HepG2 (cell line): ENCODE results near the gene VSIG10L. TPM values are rescaled to one million over a fixed set of nuclear protein-coding genes. Genes with fewer than 3 reads are reported as not detected.

Experiments used
- ATAC-seq: fragments of 200-7000 bp; cut with Tn5 transposase; 3 replicates; pipeline ENCODE4 v1.9.1; 2020; ENCODE audit warnings: mild to moderate bottlenecking, moderate library complexity
- BruUV-seq: library from RNA; stranded (reverse); fragments of 400-500 nt; replicated peaks from 2 replicates; lab custom pipeline; 2021; lab: Mats Ljungman, UMichigan
- CTCF ChIA-PET: fragments of 300-600 bp; formaldehyde crosslinking; extraction: SDS; loops from one replicate; lab custom pipeline; 2021; ENCODE audit warnings: low total read pairs, inconsistent platforms, low intra/inter-chr PET ratio; lab: Yijun Ruan, JAX
- POLR2A ChIA-PET: fragments of 350-600 bp; sonication (Branson Sonifier 250); formaldehyde crosslinking; loops from one replicate; lab custom pipeline; 2020; ENCODE audit warnings: antibody characterized with exemption, inconsistent platforms; lab: Yijun Ruan, JAX
- DNase-seq: peaks from one replicate; pipeline ENCODE4 v3.0.0-alpha.2; 2015; ENCODE audit warnings: low spot score
- FAIRE-seq: peaks from 3 replicates; lab custom pipeline; 2011; peaks lifted over from hg19 to GRCh38; lab: Jason Lieb, UNC
- H2AFZ ChIP-seq: one replicate; pipeline ENCODE4 v1.6.1; 2011; ENCODE audit warnings: low read length, inconsistent platforms
- H3K27ac ChIP-seq: fragments of 300-600 bp; 3 replicates; pipeline ENCODE4 v1.8.0; 2011; ENCODE audit warnings: mixed run types, mild to moderate bottlenecking, mixed read lengths, low read length, inconsistent platforms; ENCODE audit not compliant: insufficient read depth; ENCODE audit errors: extremely low read length
- H3K27me3 ChIP-seq, 2 experiments: fragments of 200-600 bp in 1 of 2; 2 replicates in 1 of 2; 3 replicates in 1 of 2; pipeline versions ENCODE4 v1.6.0 to v1.8.0; 2011; ENCODE audit warnings: low read length in 2 of 2, mild to moderate bottlenecking in 2 of 2, moderate library complexity in 2 of 2, inconsistent platforms in 1 of 2; ENCODE audit not compliant: insufficient read depth in 2 of 2, control insufficient read depth in 1 of 2
- H3K36me3 ChIP-seq, 2 experiments: fragments of 200-600 bp in 1 of 2; replicated peaks in 1 of 2; 2 replicates in 1 of 2; 3 replicates in 1 of 2; pipeline versions ENCODE4 v1.5.1 to v1.8.0; 2011; ENCODE audit warnings: low read length in 2 of 2, inconsistent platforms in 1 of 2; ENCODE audit not compliant: insufficient read depth in 2 of 2, control insufficient read depth in 1 of 2
- H3K4me1 ChIP-seq: 2 replicates; pipeline ENCODE4 v1.5.1; 2012; ENCODE audit warnings: low read length, inconsistent platforms; ENCODE audit not compliant: insufficient read depth
- H3K4me2 ChIP-seq: 2 replicates; pipeline ENCODE4 v1.6.0; 2011; ENCODE audit warnings: low read depth, low read length, inconsistent platforms
- H3K4me3 ChIP-seq, 3 experiments: fragments of 200-600 bp in 1 of 3; sonication (generic), shearing (Covaris generic) in 1 of 3; replicated peaks in 1 of 3; 2 replicates each; pipeline ENCODE4 v1.5.1; 2011 to 2016; ENCODE audit warnings: low read length in 3 of 3, inconsistent platforms in 2 of 3, low read depth in 2 of 3, mild to moderate bottlenecking in 2 of 3, control low read depth in 1 of 3, mixed read lengths in 1 of 3; ENCODE audit not compliant: insufficient read depth in 1 of 3
- H3K79me2 ChIP-seq: one replicate; pipeline ENCODE4 v1.6.1; 2011; ENCODE audit warnings: low read length, inconsistent platforms; ENCODE audit not compliant: insufficient read depth
- H3K9ac ChIP-seq: 2 replicates; pipeline ENCODE4 v1.6.0; 2011; ENCODE audit warnings: mild to moderate bottlenecking, low read depth, low read length, inconsistent platforms; ENCODE audit not compliant: insufficient read depth
- H3K9me3 ChIP-seq: 2 replicates; pipeline ENCODE4 v1.5.1; 2012; ENCODE audit warnings: mild to moderate bottlenecking, low read length
- H4K20me1 ChIP-seq: 2 replicates; pipeline ENCODE4 v1.6.0; 2011; ENCODE audit warnings: inconsistent platforms, mild to moderate bottlenecking, low read length, moderate library complexity; ENCODE audit not compliant: insufficient read depth
- BCL6 ChIP-seq: IDR thresholded peaks from 2 replicates; pipeline ENCODE4 v1.6.1; 2016; ENCODE audit warnings: missing genetic modification reagents, missing compliant biosample characterization
- BRD4 ChIP-seq: sonication (generic); formaldehyde crosslinking; IDR thresholded peaks from 2 replicates; pipeline ENCODE4 v1.4.0; 2020; ENCODE audit warnings: missing genetic modification reagents
- MLX ChIP-seq: IDR thresholded peaks from 2 replicates; pipeline ENCODE4 v1.6.1; 2016
- MXD3 ChIP-seq: IDR thresholded peaks from 2 replicates; pipeline ENCODE4 v1.6.1; 2016; ENCODE audit warnings: mild to moderate bottlenecking, missing biosample characterization, missing genetic modification reagents
- PAXIP1 ChIP-seq: sonication (generic); formaldehyde crosslinking; conservative IDR thresholded peaks from 2 replicates; pipeline ENCODE4 v1.4.0; 2020; ENCODE audit warnings: mild to moderate bottlenecking, missing genetic modification reagents, moderate library complexity
- SKI ChIP-seq: fragments of 450-650 bp; IDR thresholded peaks from one replicate; pipeline ENCODE4 v1.6.1; 2018; ENCODE audit warnings: mild to moderate bottlenecking; ENCODE audit not compliant: partially characterized antibody
- WGBS: methylation state at CpG from one replicate; pipeline ENCODE4 v1.1.6; 2017; ENCODE audit warnings: low lambda C conversion rate; 5-methylcytosine and 5-hydroxymethylcytosine counted together
- in situ Hi-C: cut with HindIII; loops from 2 replicates; pipeline ENCODE4 v1.10.0; 2017; ENCODE audit warnings: low pct_unique_long_range_greater_than_20kb; ENCODE audit not compliant: extremely low pct_ligation_motif_present
- intact Hi-C: fragments of 100-400 bp; cut with micrococcal nuclease; formaldehyde crosslinking; loops from one replicate; pipeline ENCODE4 v1.10.0; 2022; ENCODE audit not compliant: unreplicated experiment
- polyA plus RNA-seq, 8 experiments: library from polyadenylated mRNA; depleted of rRNA in 3 of 8; stranded (reverse) in 7 of 8; unstranded in 1 of 8; fragments of >200 nt; fragmentation: Illumina TruSeq in 4 of 8; extraction: Trizol in 4 of 8; gene quantifications; 2 replicates each; pipeline versions ENCODE4 v1.2.1 to v1.2.3, GENCODE V29; 2011 to 2016; ENCODE audit warnings: low read depth in 4 of 8, missing spikeins in 1 of 8, mixed read lengths in 1 of 8; ENCODE audit not compliant: insufficient read depth in 1 of 8
- total RNA-seq, 5 experiments: library from RNA; depleted of rRNA; stranded (reverse); fragments of >200 nt; fragmentation: Illumina TruSeq; extraction: Trizol; gene quantifications; 2 replicates each; pipeline ENCODE4 v1.2.3, GENCODE V29; 2016; ENCODE audit warnings: low read depth in 1 of 5

VSIG10L gene
- total and polyA plus RNA-seq, 2 of the 13 experiments (the other 11 are each of a cell fraction or from before 2014, with no cell fraction given): 2.7 to 8.5 TPM

GRCh38 chr19:51337141-51337860, 4.6 kb downstream of the VSIG10L start:
- Histone ChIP-seq H2AFZ (no peak overlapping the region), H3K9ac (no peak overlapping the region), H3K36me3 (peaks cover 8 to 9% of the 10 kb centered on the region in 2 experiments; a peak in 4 of 5 replicates), H3K4me3 (no peak overlapping the region), H3K79me2 (no peaks in the 10 kb centered on the region), H4K20me1 (no peaks in the 10 kb centered on the region), H3K27ac (no peak overlapping the region), H3K9me3 (no peaks in the 10 kb centered on the region), H3K4me2 (no peak overlapping the region), H3K4me1 (peaks cover 28% of the 10 kb centered on the region), H3K27me3 (no peaks in the 10 kb centered on the region)
- intact Hi-C loops: no loop called here
- BruUV-seq: no TSS peak
- ATAC-seq (no peak), FAIRE-seq (no peak), DNase-seq (no peak)
- CTCF ChIA-PET: interaction anchor here (1.3 to 3.1 kb wide), 4 partner anchors 56 to 101 kb away, joined by 3 to 14 read pairs (median 9); no protein-coding TSS in a partner anchor
- POLR2A ChIA-PET: interaction anchor here (1.0 to 1.5 kb wide), 2 partner anchors 28 to 30 kb away, joined by 6 to 7 read pairs; no protein-coding TSS in a partner anchor
- 90% methylated on average over 3 of the region's 13 CpGs for WGBS
- TF ChIP-seq MLX (no peak), PAXIP1 (no peak), SKI (no peak), MXD3 (CRISPR knock-in tag) (no peak), BCL6 (CRISPR knock-in tag) (no peak), BRD4 (CRISPR knock-in tag) (no peak)
- in situ Hi-C loops: no loop called here
